ENCODE measurements around the gene PHF21A.

PHF21A gene

GRCh38 chr11:45885274-45885920 is 235.9 kb downstream of the PHF21A start, which contains the start of gene MAPK8IP1:
Gene MAPK8IP1, plus strand, starts transcription at chr11:45885651. Its CDS starts 170 bp downstream, at chr11:45885821.
- DNase-seq (ENCODE audit: low read depth, low spot score) = peak; percentile 71

GRCh38 chr11:45884596-45885185 is 236.6 kb downstream of the PHF21A start:
- DNase-seq (ENCODE audit: low read depth, low spot score) = no peak
